GM21390 (cell line): ENCODE results near the gene SRXN1.
"Not testable (repeated sequence)": the region's sequence is repeated elsewhere in the genome, so short reads cannot be mapped to it uniquely, and the experiment has no call there.

Experiments
- ATAC-seq: cut with Tn5 transposase; IDR thresholded peaks from one replicate; pipeline ENCODE4 v1.9.1; 2021; ENCODE audit not compliant: unreplicated experiment

Gene SRXN1

GRCh38 chr20:655726-656624, 3.0 kb upstream of the SRXN1 start:
- ATAC-seq = no peak

DNA sequence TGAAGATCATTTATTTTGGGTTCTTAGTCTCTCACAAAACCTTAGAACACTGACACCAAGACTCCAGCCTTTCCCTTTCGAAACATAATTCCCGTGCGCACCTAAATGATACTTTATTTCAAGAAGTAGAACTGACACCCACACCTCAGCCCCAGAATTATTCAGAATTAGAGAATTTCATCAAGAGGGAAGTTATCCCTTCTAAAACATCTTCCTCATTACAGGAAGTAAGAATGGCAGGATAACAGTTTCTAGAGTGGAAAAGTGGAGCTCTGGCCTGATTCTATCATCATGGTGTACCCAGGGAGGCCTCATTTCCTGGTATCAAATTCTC, 1.4 kb upstream of the SRXN1 start:
- no peak for ATAC-seq

DNA sequence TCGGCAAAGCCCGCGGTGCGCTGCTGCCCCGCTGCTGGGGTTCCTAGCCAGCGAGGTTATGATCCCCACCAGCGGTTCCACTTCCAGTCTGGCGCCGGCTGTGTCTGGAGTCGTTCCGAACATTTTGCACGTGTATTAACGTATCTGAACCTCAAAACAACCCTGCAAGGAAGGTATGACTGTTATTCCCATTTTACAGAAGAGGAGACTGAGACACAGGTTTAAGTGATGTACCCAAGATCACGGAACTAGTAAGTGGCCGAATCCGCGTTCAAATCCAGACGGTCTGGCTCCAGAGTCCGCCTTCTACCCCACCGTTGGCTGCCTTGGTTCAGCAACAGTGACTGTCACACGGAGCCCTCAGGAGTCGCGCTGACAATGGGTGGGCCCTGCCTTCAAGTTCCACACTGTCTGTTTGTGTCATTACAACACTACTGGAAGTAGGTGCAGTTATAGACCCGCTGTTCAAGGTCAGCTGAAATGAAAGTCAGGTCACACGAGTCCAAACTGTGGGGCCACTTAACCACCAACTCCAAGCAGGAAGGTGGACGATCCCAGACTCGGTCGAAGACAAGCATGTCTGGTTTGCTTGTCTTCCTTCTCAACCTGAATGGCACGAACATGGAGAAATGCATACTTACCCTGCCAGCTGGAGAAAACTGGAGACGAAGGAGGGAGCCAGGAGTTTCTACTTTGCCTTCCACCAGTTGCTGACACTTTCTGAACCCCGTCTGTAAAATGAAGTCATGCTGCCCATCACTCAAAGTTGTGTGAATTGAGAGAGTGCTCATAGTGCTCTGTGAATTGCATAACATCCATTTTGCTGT, 803 bp upstream of the SRXN1 start:
- no peak for ATAC-seq

DNA sequence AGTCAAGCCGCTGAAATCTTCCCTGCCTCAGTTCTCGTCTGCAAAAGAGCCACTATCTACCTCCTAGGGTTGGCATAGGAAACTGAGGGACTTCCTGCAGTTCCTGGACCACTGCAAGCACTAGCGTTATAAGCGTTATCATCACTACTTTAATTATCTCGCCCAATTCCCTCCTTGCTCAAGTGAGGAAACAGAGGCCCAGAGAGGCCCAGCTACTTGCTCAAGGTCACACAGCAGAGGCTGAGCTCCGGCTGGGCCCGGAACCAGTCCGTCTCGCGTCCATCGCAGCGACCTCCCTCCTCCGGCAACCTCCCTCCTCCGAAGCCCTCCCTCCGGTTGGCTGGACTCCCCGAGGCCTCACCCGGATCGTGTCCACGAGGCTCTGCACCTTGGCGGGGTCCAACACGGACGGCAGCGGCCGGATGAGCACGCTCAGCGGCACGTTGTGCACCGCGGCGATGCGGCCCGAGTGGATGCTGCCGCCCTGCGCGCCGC, 338 bp downstream of the SRXN1 start:
- ATAC-seq = no peak

- no peak for ATAC-seq
Measured at GRCh38 chr20:651713-652614, 1.0 kb downstream of the SRXN1 start.

DNA sequence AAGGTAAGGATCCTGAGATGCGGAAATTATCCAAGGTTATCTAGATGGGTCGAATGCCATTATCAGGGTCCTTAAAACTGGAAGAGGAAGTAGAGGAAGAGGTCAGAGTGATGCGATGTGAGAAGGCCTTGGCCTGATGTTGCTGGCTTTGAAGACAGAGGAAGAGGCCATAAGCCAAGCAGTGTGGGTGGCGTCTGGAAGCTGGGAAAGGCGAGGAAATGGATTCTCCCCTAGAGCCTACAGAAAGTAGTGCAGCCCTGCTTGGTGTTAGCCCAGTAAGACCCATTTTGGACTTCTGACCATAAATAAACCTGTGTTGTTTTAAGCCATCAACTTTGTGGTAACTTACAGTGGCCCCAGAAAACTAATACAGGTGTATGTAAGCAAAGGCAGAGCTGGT, 2.0 kb downstream of the SRXN1 start:
- no peak for ATAC-seq

GRCh38 chr20:650281-650680, 2.7 kb downstream of the SRXN1 start:
- no peak for ATAC-seq

DNA sequence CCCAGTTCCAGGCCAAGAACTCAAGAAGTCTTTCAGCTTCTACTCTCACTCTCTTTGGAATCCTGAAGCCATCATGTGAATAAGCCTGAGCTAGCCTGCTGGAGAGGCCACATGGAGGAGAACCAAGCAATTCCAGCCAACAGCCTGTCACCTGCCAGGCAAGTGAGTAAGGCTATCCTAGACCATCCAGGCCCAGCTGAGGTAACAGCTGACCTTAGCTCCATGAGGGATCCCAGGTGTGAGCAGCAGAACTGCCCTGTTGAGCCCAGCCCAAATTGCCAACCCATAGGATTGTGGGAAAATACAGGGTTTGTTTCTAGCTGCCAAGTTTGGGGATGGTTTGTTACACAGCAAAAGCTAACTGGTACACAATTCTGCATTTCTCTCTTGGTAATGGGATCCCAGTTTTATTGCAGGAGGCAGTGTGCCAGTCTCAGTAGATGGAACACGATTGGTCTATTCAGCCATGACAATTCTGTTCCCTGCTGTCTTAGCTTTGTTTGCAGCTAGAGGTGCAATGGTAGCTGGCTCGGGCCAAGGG, 5.5 kb downstream of the SRXN1 start:
- ATAC-seq = no peak

DNA sequence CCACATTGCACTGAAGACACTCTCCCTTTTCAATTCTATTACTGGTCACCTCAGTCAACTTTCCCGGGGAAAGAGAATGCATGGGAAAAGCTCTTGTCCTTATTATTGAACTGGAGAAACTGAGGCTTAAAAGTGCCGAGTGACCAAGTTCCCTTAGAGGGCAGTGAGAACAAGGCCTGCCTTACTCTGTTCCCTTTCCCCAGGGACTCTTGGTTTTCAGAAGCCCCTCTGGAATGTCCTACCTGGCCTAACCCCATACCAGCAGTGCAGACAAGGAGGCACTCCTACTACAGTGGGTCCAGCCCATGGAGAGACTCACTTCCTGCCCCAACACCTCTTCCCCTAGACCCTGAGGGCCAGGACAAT, 6.1 kb downstream of the SRXN1 start:
- no peak for ATAC-seq

DNA sequence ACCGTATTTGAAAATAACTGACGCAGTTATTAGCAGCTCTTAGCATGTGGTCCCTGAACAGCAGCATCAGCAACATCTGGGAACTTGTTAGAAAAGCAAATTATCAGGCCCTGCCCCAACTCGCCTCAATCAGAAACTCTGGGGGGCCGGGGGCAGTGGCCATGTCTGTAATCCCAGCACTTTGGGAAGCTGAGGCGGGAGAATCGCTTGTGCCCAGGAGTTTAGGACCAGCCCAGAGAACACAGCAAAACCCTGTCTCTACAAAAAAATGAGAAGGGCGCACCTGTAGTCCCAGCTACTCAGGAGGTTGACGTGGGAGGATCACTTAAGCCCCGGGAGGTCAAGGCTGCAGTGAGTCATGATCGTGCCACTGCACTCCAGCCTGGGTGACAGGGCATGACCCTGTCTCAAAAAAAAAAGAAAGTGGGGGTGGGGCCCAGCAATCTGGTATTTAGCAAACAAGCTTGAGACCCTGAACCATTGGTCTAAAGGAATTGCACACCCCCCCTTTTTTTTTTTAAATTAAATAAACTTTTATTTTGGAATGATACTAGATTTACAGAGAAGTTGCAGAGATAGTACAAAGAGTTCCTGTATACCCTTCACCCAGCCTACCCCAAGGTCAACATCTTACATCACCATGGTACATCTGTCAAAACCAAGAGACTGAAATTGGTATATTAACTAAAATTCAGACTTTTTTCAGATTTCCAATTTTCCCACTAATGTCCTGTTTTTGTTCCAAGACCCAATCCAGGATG, 6.7 kb downstream of the SRXN1 start:
- no peak for ATAC-seq

GRCh38 chr20:645318-646106, 7.5 kb downstream of the SRXN1 start:
- peak; percentile 63 for ATAC-seq

DNA sequence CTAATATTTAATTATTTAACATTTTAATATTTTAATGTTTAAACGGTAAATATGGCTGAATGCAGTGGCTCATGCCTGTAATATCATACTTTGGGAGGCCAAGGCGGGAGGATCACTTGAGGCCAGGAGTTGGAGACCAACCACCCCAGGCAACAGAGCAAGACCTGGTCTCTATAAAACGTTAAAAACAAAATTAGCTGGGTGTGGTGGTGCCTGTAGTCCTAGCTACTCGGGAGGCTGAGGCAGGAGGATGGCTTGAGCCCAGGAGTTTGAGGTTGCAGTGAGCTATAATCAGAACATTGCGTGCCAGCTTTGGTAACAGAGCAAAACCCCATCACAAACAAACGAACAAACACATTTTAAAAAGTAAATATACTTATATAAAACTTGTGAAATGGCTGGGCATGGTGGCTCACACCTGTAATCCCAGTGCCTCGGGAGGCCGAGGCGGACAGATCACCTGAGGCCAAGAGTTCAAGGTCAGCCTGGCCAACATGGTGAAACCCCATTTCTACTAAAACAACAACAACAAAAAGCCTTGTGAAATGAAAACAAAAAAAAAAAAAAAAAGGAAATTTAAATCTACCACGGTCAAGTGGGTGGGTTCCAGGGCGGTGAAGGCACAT, 8.2 kb downstream of the SRXN1 start:
- ATAC-seq = no peak

GRCh38 chr20:642398-643174, 10.4 kb downstream of the SRXN1 start:
- no peak for ATAC-seq

DNA sequence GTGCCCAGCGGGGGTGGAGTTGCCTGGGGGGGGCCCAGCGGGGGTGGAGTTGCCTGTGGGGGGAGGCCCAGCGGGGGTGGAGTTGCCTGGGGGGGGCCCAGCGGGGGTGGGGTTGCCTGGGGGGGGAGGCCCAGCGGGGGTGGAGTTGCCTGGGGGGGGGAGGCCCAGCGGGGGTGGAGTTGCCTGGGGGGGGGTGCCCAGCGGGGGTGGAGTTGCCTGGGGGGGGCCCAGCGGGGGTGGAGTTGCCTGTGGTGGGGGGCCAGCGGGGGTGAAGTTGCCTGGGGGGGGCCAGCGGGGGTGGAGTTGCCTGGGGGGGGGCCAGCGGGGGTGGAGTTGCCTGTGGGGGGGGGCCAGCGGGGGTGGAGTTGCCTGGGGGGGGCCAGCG, 11.0 kb downstream of the SRXN1 start:
- not testable (repeated sequence) for ATAC-seq

DNA sequence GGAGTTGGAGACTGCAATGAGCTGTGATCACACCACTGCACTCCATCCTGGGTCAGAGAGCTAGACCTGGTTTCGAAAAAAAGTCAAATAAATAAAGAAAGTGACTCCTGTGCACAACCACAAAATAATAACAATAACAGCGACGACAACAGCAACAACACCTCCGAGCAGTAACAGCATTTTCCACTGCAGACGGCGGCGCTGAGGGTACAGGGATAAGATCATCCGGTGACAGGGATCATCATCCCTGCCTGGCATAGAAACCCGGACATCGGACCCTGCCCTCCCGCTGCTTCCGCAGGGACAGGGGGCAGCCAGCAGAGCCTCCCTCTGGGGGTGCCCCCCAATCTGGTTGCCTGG, 11.5 kb downstream of the SRXN1 start:
- ATAC-seq = no peak

DNA sequence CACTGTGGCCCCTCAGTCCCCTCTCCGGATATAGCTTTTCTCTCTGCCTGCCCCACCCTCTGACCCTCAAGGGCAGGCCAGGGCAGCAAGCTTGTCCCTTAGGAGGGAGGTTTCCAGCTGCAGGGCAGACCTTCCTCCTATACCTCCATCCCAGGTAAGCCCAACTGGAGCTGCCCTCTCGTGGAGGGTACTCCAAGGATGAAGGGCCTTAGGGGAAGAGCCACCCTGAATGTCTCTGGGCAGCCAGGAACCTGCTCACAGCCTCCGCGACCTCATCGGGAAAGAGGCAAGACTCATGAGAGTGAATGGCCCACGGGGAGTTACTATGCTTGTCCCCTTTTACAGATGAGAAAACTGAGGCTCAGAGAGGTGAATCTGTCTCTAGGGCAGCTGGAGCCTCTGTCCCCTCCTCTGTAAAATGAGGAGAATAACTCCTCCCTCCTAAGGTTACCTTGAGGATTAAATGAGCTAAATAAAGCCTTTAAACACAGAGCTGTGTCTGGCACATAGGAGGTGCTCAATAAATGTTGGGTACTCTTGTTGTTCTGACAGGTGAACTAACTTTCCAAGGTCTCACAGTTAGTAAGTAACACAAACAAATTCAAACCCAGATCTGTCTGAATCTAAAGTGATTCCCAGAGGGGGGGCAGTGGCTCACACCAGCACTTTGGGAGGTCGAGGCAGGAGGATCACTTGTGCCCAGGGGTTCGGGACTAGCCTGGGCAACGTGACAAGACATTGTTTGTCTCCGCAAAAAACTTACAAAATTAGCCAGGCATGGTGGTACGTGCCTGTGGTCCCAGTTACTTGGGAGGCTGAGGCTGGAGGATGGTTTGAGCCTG, 12.1 kb downstream of the SRXN1 start:
- ATAC-seq = no peak

DNA sequence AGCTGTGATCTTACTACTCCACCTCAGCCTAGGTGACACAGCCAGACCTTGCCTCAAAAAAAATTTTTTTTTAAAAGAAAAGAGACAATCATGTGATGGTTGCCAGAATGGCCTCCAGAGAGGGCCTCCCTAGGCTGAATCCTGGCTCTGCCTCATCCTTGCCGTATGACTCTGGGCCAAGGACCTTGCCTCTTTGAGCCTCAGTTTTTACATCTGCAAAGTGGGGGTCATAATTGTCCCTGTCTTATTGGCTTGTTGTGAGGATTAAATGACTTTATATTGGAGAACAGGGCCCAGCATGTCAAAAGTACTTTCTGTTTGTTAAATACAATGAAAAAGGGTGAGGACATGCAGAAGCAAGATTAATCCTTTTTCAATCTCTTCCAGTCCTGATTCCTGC, 14.4 kb downstream of the SRXN1 start:
- no peak for ATAC-seq
